Measurements from ENCODE around the gene MGA.

DNA sequence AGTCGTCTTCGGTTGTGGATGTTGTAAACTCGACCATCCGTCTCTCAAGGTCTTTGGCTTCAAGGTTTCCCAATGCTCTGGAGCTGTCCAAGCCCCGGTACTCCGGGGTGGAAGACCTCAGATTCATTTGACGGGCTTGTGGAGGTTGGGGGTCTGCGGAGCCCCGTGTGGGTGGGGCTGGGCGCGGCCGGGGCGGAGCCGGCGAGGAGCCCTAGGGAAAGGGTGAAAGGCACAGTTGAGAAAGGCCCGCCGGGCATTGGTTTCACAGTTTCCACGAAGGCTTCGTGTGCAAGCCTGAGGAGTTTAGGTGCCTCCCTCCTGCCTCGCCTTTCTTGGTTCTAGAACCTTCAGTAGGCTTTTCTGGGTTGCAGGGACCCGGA lies 360 bp upstream of the MGA start:
- TF ChIP-seq MAX (CRISPR knock-in tag; IDR thresholded peaks at IDR 0.05) (no peak), SP1 (CRISPR knock-in tag; conservative IDR thresholded peaks at IDR 0.05) (no peak; the same call in 1 of the 2 replicates), CREM (CRISPR knock-in tag; IDR thresholded peaks at IDR 0.05) (no peak), TCF7 (CRISPR knock-in tag; IDR thresholded peaks at IDR 0.05; ENCODE audit: low read depth) (no peak), NFATC4 (CRISPR knock-in tag; IDR thresholded peaks at IDR 0.05) (no peak), TEAD4 (CRISPR knock-in tag; IDR thresholded peaks at IDR 0.05) (no peak), NR2C2 (CRISPR knock-in tag; IDR thresholded peaks at IDR 0.05) (no peak)
- TF ChIP-seq, protein P1, sequence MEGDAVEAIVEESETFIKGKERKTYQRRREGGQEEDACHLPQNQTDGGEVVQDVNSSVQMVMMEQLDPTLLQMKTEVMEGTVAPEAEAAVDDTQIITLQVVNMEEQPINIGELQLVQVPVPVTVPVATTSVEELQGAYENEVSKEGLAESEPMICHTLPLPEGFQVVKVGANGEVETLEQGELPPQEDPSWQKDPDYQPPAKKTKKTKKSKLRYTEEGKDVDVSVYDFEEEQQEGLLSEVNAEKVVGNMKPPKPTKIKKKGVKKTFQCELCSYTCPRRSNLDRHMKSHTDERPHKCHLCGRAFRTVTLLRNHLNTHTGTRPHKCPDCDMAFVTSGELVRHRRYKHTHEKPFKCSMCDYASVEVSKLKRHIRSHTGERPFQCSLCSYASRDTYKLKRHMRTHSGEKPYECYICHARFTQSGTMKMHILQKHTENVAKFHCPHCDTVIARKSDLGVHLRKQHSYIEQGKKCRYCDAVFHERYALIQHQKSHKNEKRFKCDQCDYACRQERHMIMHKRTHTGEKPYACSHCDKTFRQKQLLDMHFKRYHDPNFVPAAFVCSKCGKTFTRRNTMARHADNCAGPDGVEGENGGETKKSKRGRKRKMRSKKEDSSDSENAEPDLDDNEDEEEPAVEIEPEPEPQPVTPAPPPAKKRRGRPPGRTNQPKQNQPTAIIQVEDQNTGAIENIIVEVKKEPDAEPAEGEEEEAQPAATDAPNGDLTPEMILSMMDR (IDR thresholded peaks at IDR 0.05) = no peak
- TF ChIP-seq, protein P2, sequence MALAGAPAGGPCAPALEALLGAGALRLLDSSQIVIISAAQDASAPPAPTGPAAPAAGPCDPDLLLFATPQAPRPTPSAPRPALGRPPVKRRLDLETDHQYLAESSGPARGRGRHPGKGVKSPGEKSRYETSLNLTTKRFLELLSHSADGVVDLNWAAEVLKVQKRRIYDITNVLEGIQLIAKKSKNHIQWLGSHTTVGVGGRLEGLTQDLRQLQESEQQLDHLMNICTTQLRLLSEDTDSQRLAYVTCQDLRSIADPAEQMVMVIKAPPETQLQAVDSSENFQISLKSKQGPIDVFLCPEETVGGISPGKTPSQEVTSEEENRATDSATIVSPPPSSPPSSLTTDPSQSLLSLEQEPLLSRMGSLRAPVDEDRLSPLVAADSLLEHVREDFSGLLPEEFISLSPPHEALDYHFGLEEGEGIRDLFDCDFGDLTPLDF (CRISPR knock-in tag; IDR thresholded peaks at IDR 0.05) = no peak

Measured in WTC11 (cell line).